Hepatocyte (in vitro differentiated cells): ENCODE measurements around the gene SLC12A8.

Experiments
- CTCF ChIP-seq: fragments of 200-600 bp; sonication (generic); IDR thresholded peaks from 2 replicates; pipeline ENCODE4 v1.5.1; 2016; ENCODE audit warnings: antibody characterized with exemption, mild to moderate bottlenecking; ENCODE audit not compliant: poor library complexity
- EZH2 ChIP-seq: fragments of 200-600 bp; sonication (generic); IDR thresholded peaks from 2 replicates; pipeline ENCODE4 v1.6.1; 2016; ENCODE audit warnings: antibody characterized with exemption, mild to moderate bottlenecking, borderline replicate concordance

- TF ChIP-seq CTCF (no peak), EZH2 (no peak)
These were observed 166.6 kb downstream of the SLC12A8 start for GRCh38 chr3:125045965-125046364.
